Skeletal muscle satellite cell (primary cell): ENCODE results near the gene VAMP5. TPM values are rescaled to one million over a fixed set of nuclear protein-coding genes. Genes with fewer than 3 reads are reported as not detected.

Experiments used
- H3K27me3 ChIP-seq: 2 replicates; pipeline ENCODE4 v1.7.0; 2013; ENCODE audit warnings: low read length; ENCODE audit not compliant: control insufficient read depth, insufficient read depth
- H3K36me3 ChIP-seq: 2 replicates; pipeline ENCODE4 v1.7.0; 2013; ENCODE audit warnings: mild to moderate bottlenecking, control low read depth, low read length; ENCODE audit not compliant: insufficient read depth
- H3K4me1 ChIP-seq: 2 replicates; pipeline ENCODE4 v1.7.0; 2013; ENCODE audit warnings: low read length; ENCODE audit not compliant: control insufficient read depth, insufficient read depth
- H3K4me2 ChIP-seq: 2 replicates; pipeline ENCODE4 v1.7.0; 2013; ENCODE audit warnings: mild to moderate bottlenecking, low read length
- H3K4me3 ChIP-seq: 2 replicates; pipeline ENCODE4 v1.7.0; 2013; ENCODE audit warnings: low read length
- H3K9ac ChIP-seq: 2 replicates; pipeline ENCODE4 v1.7.0; 2013; ENCODE audit warnings: mild to moderate bottlenecking, low read depth, low read length, moderate library complexity
- H3K9me3 ChIP-seq: replicated peaks from 2 replicates; pipeline ENCODE4 v1.7.0; 2013; ENCODE audit warnings: mild to moderate bottlenecking, control low read depth, low read length
- total RNA-seq: library from RNA; depleted of rRNA; stranded (reverse); fragments of >200 nt; gene quantifications from 2 replicates; pipeline ENCODE4 v1.2.3, GENCODE V29; 2012; rRNA removed

VAMP5 gene
- total RNA-seq, result 10.6 and 38.0 TPM in 2 replicates

GRCh38 chr2:85584354-85584856, at the start of gene VAMP5:
Gene VAMP5 (plus strand): TSS chr2:85584431. CDS start chr2:85584491, 60 bp downstream.
- peak within 1 kb of the TSS; percentile 80 for H3K4me2 ChIP-seq
- H3K27me3 ChIP-seq, result no peaks in the 10 kb centered on the region
- H3K4me3 ChIP-seq, result peak within 1 kb of the TSS; percentile 73
- H3K9ac ChIP-seq, result peak within 1 kb of the TSS; percentile 88
- H3K36me3 ChIP-seq, result no peaks in the 10 kb centered on the region
- H3K9me3 ChIP-seq, result no peaks in the 10 kb centered on the region
- peaks cover 54% of the 10 kb centered on the region for H3K4me1 ChIP-seq

DNA sequence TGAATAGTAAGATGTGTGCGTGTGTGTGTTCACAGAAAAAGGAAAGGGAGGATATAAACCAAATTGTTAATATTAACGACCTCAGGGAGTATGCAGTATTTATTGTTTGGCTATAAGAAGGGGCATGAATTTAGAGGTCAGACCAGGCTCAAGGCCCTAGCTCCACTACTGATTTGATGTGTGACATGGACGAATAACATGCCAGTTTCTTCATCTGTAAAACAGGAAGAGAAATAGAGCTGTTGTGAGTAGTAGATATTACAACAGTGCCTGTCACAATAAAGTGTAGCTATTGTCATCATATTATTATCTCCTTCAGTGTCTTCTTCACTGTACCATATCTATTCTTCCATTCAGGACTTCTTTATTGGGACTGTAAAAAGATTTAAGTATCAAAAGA, 49.4 kb upstream of the VAMP5 start:
- H3K4me2 ChIP-seq, result no peak overlapping the region
- H3K4me3 ChIP-seq, result no peak overlapping the region
- no peaks in the 10 kb centered on the region for H3K9me3 ChIP-seq
- peaks cover 16% of the 10 kb centered on the region for H3K4me1 ChIP-seq
- no peaks in the 10 kb centered on the region for H3K27me3 ChIP-seq
- no peak overlapping the region for H3K9ac ChIP-seq
- peaks cover 4% of the 10 kb centered on the region for H3K36me3 ChIP-seq

DNA sequence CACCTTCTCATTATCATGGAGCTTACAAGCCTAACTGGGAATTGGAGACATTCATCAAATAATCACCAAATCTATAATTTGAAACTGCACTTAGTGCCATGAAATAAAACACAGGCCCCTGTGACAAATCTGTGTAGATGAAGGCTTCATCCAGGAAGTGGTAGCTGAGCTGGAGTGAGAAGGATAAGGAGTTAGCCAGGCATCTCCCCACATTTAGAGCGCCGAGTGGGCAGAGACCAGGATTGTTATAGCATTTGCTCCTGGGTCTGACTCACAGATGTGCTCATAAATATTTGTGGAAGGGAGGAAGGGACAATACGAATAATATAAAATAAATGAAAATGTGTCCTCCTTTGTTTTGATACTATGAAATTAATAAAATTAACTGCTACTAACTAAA, 47.8 kb upstream of the VAMP5 start:
- Histone ChIP-seq H3K4me3 (peak overlapping the region; percentile 98), H3K27me3 (no peaks in the 10 kb centered on the region), H3K36me3 (peaks cover 20% of the 10 kb centered on the region), H3K4me1 (peaks cover 16% of the 10 kb centered on the region), H3K4me2 (peak overlapping the region; percentile 98), H3K9ac (peak overlapping the region; percentile 99), H3K9me3 (no peaks in the 10 kb centered on the region)

DNA sequence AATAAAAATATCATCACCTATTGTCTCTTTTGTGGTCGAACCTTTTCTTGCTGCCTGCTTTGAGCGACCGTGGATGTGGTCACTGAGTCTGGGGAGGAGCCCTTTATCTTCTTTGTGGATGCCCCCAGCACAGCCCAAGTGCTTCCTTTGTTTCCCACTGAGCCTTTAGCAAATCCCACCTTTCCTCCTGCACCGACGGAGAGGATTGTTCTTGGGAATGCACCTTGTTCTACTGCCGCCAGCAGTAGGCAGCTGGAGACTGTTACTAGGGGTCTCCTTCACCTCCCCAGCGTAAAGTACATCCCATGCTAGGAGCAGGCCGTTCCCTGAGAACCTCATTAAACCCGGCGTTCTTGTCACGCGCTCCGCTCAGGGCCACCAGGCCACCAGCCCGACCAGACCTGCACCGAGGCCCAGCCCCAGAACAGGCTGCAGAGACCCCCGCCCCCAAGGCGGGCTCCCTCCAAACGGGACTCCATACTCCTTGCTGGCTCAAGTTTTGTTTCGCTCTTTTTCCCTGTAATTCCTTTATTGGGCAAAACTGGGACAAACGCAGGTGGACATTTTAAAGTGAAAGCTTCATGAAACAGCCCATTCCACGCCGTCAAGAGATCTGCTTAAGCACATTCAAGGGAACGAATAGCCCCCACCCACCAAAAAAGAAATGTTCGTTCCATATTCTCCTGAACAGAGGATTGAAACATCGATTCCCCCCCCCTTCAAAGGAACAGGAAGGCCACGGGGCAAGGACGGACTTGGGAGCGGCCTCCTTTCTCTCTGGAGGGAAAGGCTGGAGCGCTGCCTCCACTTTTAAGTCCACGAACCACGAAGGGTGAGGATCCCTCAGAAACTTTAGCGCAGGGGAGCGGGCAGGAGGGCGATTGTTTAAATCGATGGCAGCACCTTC, 46.4 kb upstream of the VAMP5 start:
- H3K36me3 ChIP-seq, result peaks cover 33% of the 10 kb centered on the region
- peak overlapping the region; percentile 99 for H3K9ac ChIP-seq
- H3K9me3 ChIP-seq, result no peaks in the 10 kb centered on the region
- H3K4me3 ChIP-seq, result peak overlapping the region; percentile 98
- H3K27me3 ChIP-seq, result no peaks in the 10 kb centered on the region
- peak overlapping the region; percentile 98 for H3K4me2 ChIP-seq
- peaks cover 27% of the 10 kb centered on the region for H3K4me1 ChIP-seq

DNA sequence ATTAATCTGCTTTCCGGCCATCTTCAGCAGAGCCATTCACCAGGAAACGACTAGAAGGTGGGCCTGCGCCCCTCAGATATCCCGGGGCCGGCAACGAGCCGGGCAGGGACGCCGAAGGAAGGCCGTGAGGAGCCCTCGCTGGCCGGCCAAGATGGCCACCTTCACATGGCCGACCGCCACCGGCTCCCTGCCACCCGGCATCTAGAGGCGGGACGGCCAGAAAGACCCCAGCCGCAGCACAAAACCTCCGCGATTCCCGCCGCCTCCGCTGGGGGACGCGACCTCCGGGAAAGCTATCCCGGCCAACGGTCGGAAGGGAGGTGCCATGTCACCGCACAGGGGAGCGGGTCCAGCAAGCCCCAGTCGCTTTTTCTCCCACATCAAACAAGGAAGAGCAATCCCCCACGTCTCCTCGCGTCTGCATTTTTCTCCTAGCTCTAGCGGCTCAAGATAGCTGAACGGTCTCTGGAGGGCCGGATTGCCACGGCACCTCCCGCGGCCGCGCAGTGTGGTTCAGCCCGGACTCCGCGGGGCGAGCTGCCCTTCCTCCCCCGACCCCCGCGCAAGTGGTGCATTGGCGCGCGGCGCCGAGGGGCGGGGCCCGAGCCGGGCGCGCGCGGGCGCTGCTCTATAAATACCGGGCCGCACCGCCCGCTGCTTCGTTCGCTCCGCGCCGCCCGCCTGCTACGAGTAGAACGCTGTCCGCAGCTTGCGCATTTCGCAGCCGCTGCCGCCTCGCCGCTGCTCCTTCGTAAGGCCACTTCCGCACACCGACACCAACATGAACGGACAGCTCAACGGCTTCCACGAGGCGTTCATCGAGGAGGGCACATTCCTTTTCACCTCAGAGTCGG, 45.5 kb upstream of the VAMP5 start, which contains the start of gene MAT2A:
Gene MAT2A, plus strand, starts transcription at position 662 of the 854 bp plus-strand sequence. Its CDS starts 120 bp downstream, at position 782.
- peaks cover 41% of the 10 kb centered on the region for H3K36me3 ChIP-seq
- H3K9me3 ChIP-seq, result no peaks in the 10 kb centered on the region
- H3K4me3 ChIP-seq, result peak within 1 kb of the TSS; percentile 98
- peak within 1 kb of the TSS; percentile 99 for H3K9ac ChIP-seq
- no peaks in the 10 kb centered on the region for H3K27me3 ChIP-seq
- peak within 1 kb of the TSS; percentile 98 for H3K4me2 ChIP-seq
- H3K4me1 ChIP-seq, result peaks cover 31% of the 10 kb centered on the region

GRCh38 chr2:85539361-85540132, 44.7 kb upstream of the VAMP5 start:
- no peaks in the 10 kb centered on the region for H3K27me3 ChIP-seq
- no peaks in the 10 kb centered on the region for H3K9me3 ChIP-seq
- H3K4me2 ChIP-seq, result peak overlapping the region; percentile 98
- peak overlapping the region; percentile 99 for H3K9ac ChIP-seq
- peaks cover 31% of the 10 kb centered on the region for H3K4me1 ChIP-seq
- peak overlapping the region; percentile 98 for H3K4me3 ChIP-seq
- peaks cover 48% of the 10 kb centered on the region for H3K36me3 ChIP-seq

DNA sequence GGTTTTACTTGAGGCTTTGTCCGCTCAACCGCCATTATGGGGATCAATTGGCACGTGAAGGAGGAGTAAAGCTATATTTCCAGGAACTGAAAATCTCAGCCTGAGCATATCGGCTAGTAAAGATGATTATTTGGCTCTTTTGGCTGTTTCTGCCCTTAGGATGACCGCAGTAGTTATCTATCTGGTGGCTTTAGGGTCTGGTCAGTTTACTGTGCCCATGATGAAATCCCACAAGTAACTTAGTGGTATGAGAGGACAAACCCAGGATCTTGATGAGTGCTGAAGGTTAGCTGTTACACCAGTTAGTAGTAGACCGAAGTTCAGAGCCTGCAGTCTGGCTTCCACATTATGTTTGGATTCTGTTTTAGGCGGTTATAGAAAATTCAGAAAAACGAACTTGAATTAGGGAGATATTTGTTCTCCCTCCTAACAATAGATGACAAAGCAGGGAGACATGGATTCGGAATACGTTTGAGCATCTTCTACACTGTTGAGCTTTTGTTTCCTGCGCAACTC, 44.0 kb upstream of the VAMP5 start:
- peaks cover 54% of the 10 kb centered on the region for H3K36me3 ChIP-seq
- peak overlapping the region; percentile 99 for H3K9ac ChIP-seq
- no peaks in the 10 kb centered on the region for H3K27me3 ChIP-seq
- no peaks in the 10 kb centered on the region for H3K9me3 ChIP-seq
- H3K4me1 ChIP-seq, result peaks cover 31% of the 10 kb centered on the region
- H3K4me2 ChIP-seq, result peak overlapping the region; percentile 98
- H3K4me3 ChIP-seq, result peak overlapping the region; percentile 98

GRCh38 chr2:85541262-85541661, 43.0 kb upstream of the VAMP5 start:
- Histone ChIP-seq H3K27me3 (no peaks in the 10 kb centered on the region), H3K4me1 (peaks cover 29% of the 10 kb centered on the region), H3K4me3 (peak overlapping the region; percentile 98), H3K4me2 (peak overlapping the region; percentile 98), H3K9me3 (no peaks in the 10 kb centered on the region), H3K9ac (peak overlapping the region; percentile 99), H3K36me3 (peaks cover 64% of the 10 kb centered on the region)

GRCh38 chr2:85541753-85542457, 42.3 kb upstream of the VAMP5 start:
- H3K4me2 ChIP-seq, result peak overlapping the region; percentile 98
- no peaks in the 10 kb centered on the region for H3K9me3 ChIP-seq
- H3K9ac ChIP-seq, result peak overlapping the region; percentile 99
- no peaks in the 10 kb centered on the region for H3K27me3 ChIP-seq
- peaks cover 64% of the 10 kb centered on the region for H3K36me3 ChIP-seq
- H3K4me3 ChIP-seq, result peak overlapping the region; percentile 98
- H3K4me1 ChIP-seq, result peaks cover 24% of the 10 kb centered on the region

DNA sequence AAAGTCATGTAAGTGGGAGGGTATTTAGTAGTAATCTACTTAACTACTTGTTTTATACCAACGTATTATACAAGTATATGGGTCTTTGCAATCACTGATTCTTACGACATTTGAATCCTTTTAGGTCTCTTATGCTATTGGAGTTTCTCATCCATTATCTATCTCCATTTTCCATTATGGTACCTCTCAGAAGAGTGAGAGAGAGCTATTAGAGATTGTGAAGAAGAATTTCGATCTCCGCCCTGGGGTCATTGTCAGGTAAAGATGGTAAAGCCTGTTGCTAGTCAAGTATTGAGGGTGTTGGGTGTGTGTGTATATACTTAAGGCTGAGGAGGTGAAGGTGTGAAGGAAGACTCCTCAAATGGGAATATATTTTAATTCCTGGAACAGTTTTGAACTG, 41.5 kb upstream of the VAMP5 start:
- H3K4me1 ChIP-seq, result peaks cover 16% of the 10 kb centered on the region
- H3K4me2 ChIP-seq, result peak overlapping the region; percentile 98
- H3K9me3 ChIP-seq, result no peaks in the 10 kb centered on the region
- H3K36me3 ChIP-seq, result peaks cover 64% of the 10 kb centered on the region
- H3K4me3 ChIP-seq, result peak overlapping the region; percentile 98
- no peaks in the 10 kb centered on the region for H3K27me3 ChIP-seq
- peak overlapping the region; percentile 99 for H3K9ac ChIP-seq
